ENCODE measurements around the gene ZNF700.

- TF ChIP-seq POLR2A (IDR thresholded peaks at IDR 0.05; ENCODE audit: low read length) (peak; percentile 83), GATA1 (IDR thresholded peaks at IDR 0.05; ENCODE audit: low read depth, low read length) (no peak)
These were observed 40.1 kb downstream of the ZNF700 start, which contains the start of gene ZNF763 for GRCh38 chr19:11964858-11965645.
